OCI-LY7 (cell line): ENCODE measurements around the gene KRT76. TPM values are rescaled to one million over a fixed set of nuclear protein-coding genes. Genes with fewer than 3 reads are reported as not detected.

Source experiments
- BruUV-seq: library from RNA; stranded (reverse); fragments of 400-500 nt; replicated peaks from 2 replicates; lab custom pipeline; 2021; lab: Mats Ljungman, UMichigan
- CTCF ChIA-PET: fragments of 300-600 bp; sonication (Branson Sonifier 250); formaldehyde crosslinking; loops from one replicate; lab custom pipeline; 2022; ENCODE audit warnings: antibody characterized with exemption; ENCODE audit not compliant: unreplicated experiment; lab: Charles Lee
- POLR2A ChIA-PET: fragments of 300-600 bp; sonication (Branson Sonifier 250); formaldehyde crosslinking; loops from one replicate; lab custom pipeline; 2022; ENCODE audit warnings: antibody characterized with exemption; lab: Charles Lee
- DNase-seq: peaks from one replicate; pipeline ENCODE4 v3.0.0-alpha.2; 2015; ENCODE audit warnings: low spot score
- H2AFZ ChIP-seq: fragments of 200-600 bp; sonication (generic), shearing (Covaris generic); 2 replicates; pipeline ENCODE4 v1.6.1; 2014; ENCODE audit warnings: mild to moderate bottlenecking, antibody characterized with exemption, low read length, moderate library complexity
- H3K27ac ChIP-seq: fragments of 200-600 bp; sonication (generic); 2 replicates; pipeline ENCODE4 v1.5.1; 2014; ENCODE audit warnings: mixed run types, low read depth, mild to moderate bottlenecking, moderate library complexity, low read length, inconsistent platforms; ENCODE audit not compliant: poor library complexity, severe bottlenecking
- H3K36me3 ChIP-seq: fragments of 200-600 bp; sonication (generic); 2 replicates; pipeline ENCODE4 v1.6.1; 2014; ENCODE audit warnings: mild to moderate bottlenecking, antibody characterized with exemption, low read length, moderate library complexity, mixed read lengths; ENCODE audit not compliant: insufficient read depth
- H3K4me1 ChIP-seq: fragments of 200-600 bp; sonication (generic); 2 replicates; pipeline ENCODE4 v1.5.1; 2014; ENCODE audit warnings: mild to moderate bottlenecking, low read length; ENCODE audit not compliant: insufficient read depth, poor library complexity, severe bottlenecking
- H3K4me2 ChIP-seq: fragments of 200-600 bp; sonication (generic); 2 replicates; pipeline ENCODE4 v1.6.1; 2014; ENCODE audit warnings: mild to moderate bottlenecking, low read length
- H3K4me3 ChIP-seq: fragments of 200-600 bp; sonication (generic); 2 replicates; pipeline ENCODE4 v1.5.1; 2014; ENCODE audit warnings: mild to moderate bottlenecking, low read depth, low read length; ENCODE audit not compliant: poor library complexity, severe bottlenecking
- H3K79me2 ChIP-seq: fragments of 200-600 bp; sonication (generic); 2 replicates; pipeline ENCODE4 v1.6.1; 2016; ENCODE audit warnings: low read depth, mild to moderate bottlenecking, low read length, moderate library complexity, mixed read lengths; ENCODE audit not compliant: insufficient read depth
- H3K9me2 ChIP-seq: fragments of 200-600 bp; sonication (generic); 2 replicates; pipeline ENCODE4 v1.6.1; 2016; ENCODE audit warnings: mild to moderate bottlenecking, low read length, mixed read lengths; ENCODE audit not compliant: insufficient read depth
- H3K9me3 ChIP-seq: fragments of 200-600 bp; sonication (generic); 2 replicates; pipeline ENCODE4 v1.6.1; 2014; ENCODE audit warnings: mild to moderate bottlenecking, mixed run types, low read length, mixed read lengths
- H4K20me1 ChIP-seq: fragments of 200-600 bp; sonication (generic); 2 replicates; pipeline ENCODE4 v1.6.1; 2014; ENCODE audit warnings: mild to moderate bottlenecking, antibody characterized with exemption, low read length, moderate library complexity, mixed read lengths; ENCODE audit not compliant: insufficient read depth
- CTCF ChIP-seq: fragments of 200-600 bp; sonication (generic); conservative IDR thresholded peaks from 2 replicates; pipeline ENCODE4 v1.5.1; 2014; ENCODE audit warnings: mild to moderate bottlenecking, antibody characterized with exemption, low read length, moderate library complexity, mixed read lengths
- EZH2phosphoT487 ChIP-seq: fragments of 200-600 bp; sonication (generic); IDR thresholded peaks from 2 replicates; pipeline ENCODE4 v1.6.1; 2018; ENCODE audit warnings: low read depth, borderline replicate concordance, mild to moderate bottlenecking, mixed run types, antibody characterized with exemption, low read length, moderate library complexity, mixed read lengths
- intact Hi-C: fragments of 100-400 bp; cut with micrococcal nuclease; formaldehyde crosslinking; loops from one replicate; pipeline ENCODE4 v1.10.0; 2022; ENCODE audit not compliant: unreplicated experiment
- total RNA-seq, 2 experiments: library from RNA; depleted of rRNA in 1 of 2; stranded (reverse); fragments of >200 nt in 1 of 2; shearing (Covaris generic) in 1 of 2; gene quantifications; 2 replicates each; pipeline ENCODE4 v1.2.3, GENCODE V29; 2014 to 2022

The KRT76 gene
- total RNA-seq, 2 experiments from 2014 or later, result not detected

GRCh38 chr12:52817003-52817698 is 40.0 kb upstream of the KRT76 start:
- Histone ChIP-seq H3K4me2 (no peak overlapping the region), H3K79me2 (no peaks in the 10 kb centered on the region), H3K9me2 (no peaks in the 10 kb centered on the region), H3K4me1 (no peaks in the 10 kb centered on the region), H3K4me3 (no peak overlapping the region), H4K20me1 (no peaks in the 10 kb centered on the region), H3K9me3 (no peaks in the 10 kb centered on the region), H3K36me3 (no peaks in the 10 kb centered on the region), H3K27ac (no peak overlapping the region), H2AFZ (no peak overlapping the region)
- intact Hi-C loops, result no loop called here
- ChIA-PET CTCF (no interaction called here), POLR2A (interaction anchor here (0.7 kb wide), 1 partner anchor 237 kb away, joined by 3 read pairs; no protein-coding TSS in a partner anchor)
- no peak for TF ChIP-seq EZH2phosphoT487
- BruUV-seq, result no TSS peak
- DNase-seq, result no peak

- Histone ChIP-seq H4K20me1 (no peaks in the 10 kb centered on the region), H3K79me2 (no peaks in the 10 kb centered on the region), H3K9me3 (no peaks in the 10 kb centered on the region), H3K27ac (no peak overlapping the region), H3K36me3 (no peaks in the 10 kb centered on the region), H2AFZ (no peak overlapping the region), H3K4me3 (no peak overlapping the region), H3K4me1 (no peaks in the 10 kb centered on the region), H3K9me2 (no peaks in the 10 kb centered on the region), H3K4me2 (no peak overlapping the region)
- TF ChIP-seq CTCF, result no peak
- no peak for TF ChIP-seq EZH2phosphoT487
- ChIA-PET CTCF (no interaction called here), POLR2A (interaction anchor here (0.7 to 1.0 kb wide), 2 partner anchors 236 to 976 kb away, joined by 3 to 4 read pairs; no protein-coding TSS in a partner anchor)
- no TSS peak for BruUV-seq
- no peak for DNase-seq
- intact Hi-C loops, result no loop called here
Observed at GRCh38 chr12:52815676-52816588, 38.8 kb upstream of the KRT76 start.

- Histone ChIP-seq H4K20me1 (no peaks in the 10 kb centered on the region), H3K27ac (no peak overlapping the region), H3K36me3 (no peaks in the 10 kb centered on the region), H2AFZ (no peak overlapping the region), H3K4me2 (no peak overlapping the region), H3K9me3 (no peaks in the 10 kb centered on the region), H3K79me2 (no peaks in the 10 kb centered on the region), H3K4me3 (no peak overlapping the region), H3K4me1 (no peaks in the 10 kb centered on the region), H3K9me2 (no peaks in the 10 kb centered on the region)
- TF ChIP-seq EZH2phosphoT487 (no peak), CTCF (no peak)
- no peak for DNase-seq
- intact Hi-C loops, result no loop called here
- no TSS peak for BruUV-seq
- ChIA-PET POLR2A (no interaction called here), CTCF (no interaction called here)
Observed at GRCh38 chr12:52815161-52815560, 38.0 kb upstream of the KRT76 start.
